ENCODE measurements around the gene EIF4E. TPM values are rescaled to one million over a fixed set of nuclear protein-coding genes. Genes with fewer than 3 reads are reported as not detected.

The EIF4E gene
- polyA plus RNA-seq, 1 donor (not counting 4 experiments of a cell fraction or from before 2014, with no cell fraction given): 150 TPM

GRCh38 chr4:98939438-98939837 lies 10.5 kb upstream of the EIF4E start:
- TF ChIP-seq EZH2 (IDR thresholded peaks at IDR 0.05; ENCODE audit: low read length): no peak
- TF ChIP-seq CTCF (optimal IDR thresholded peaks at IDR 0.05 in 1 of 3, IDR thresholded peaks at IDR 0.05 in 1 of 3, conservative IDR thresholded peaks at IDR 0.05 in 1 of 3; ENCODE audit: extremely low read depth in 1 of 3, insufficient read depth in 2 of 3, low read length in 3 of 3): no peak
- DNase-seq (ENCODE audit: low read depth, low spot score) (no peak), FAIRE-seq (no peak)
- no peak overlapping the region for H3K4me2 ChIP-seq (ENCODE audit: control insufficient read depth, extremely low read depth, insufficient read depth, low read depth, low read length)
- no peak overlapping the region for H3K27ac ChIP-seq (ENCODE audit: control insufficient read depth, insufficient read depth, low read length)
- H3K27me3 ChIP-seq (ENCODE audit: control insufficient read depth, extremely low read depth, insufficient read depth, low read length): no peaks in the 10 kb centered on the region
- no peaks in the 10 kb centered on the region for H3K9me1 ChIP-seq (ENCODE audit: control insufficient read depth, extremely low read depth, insufficient read depth, low read length)
- H4K20me1 ChIP-seq (ENCODE audit: control insufficient read depth, extremely low read depth, insufficient read depth, low read length): no peaks in the 10 kb centered on the region
- H3K4me3 ChIP-seq (ENCODE audit: control insufficient read depth in 2 of 3, extremely low read depth in 1 of 3, insufficient read depth in 2 of 3, low read depth in 1 of 3, low read length in 3 of 3): no peak overlapping the region
- H3K4me1 ChIP-seq (ENCODE audit: control insufficient read depth, extremely low read depth, insufficient read depth, low read length): peaks cover 11% of the 10 kb centered on the region
- H3K9me3 ChIP-seq (ENCODE audit: control insufficient read depth, low read depth, low read length): no peaks in the 10 kb centered on the region
- H3K36me3 ChIP-seq (ENCODE audit: control insufficient read depth in 2 of 2, extremely low read depth in 1 of 2, insufficient read depth in 2 of 2, low read length in 2 of 2): no peaks in the 10 kb centered on the region
- no peak overlapping the region for H3K9ac ChIP-seq (ENCODE audit: control insufficient read depth, extremely low read depth, insufficient read depth, low read length)
- H3K79me2 ChIP-seq (ENCODE audit: control insufficient read depth, insufficient read depth, low read length): no peaks in the 10 kb centered on the region
- H2AFZ ChIP-seq (ENCODE audit: control insufficient read depth, low read length): no peak overlapping the region
- dilution Hi-C loops (cut with MboI; ENCODE audit: extremely low pct_ligation_motif_present, low sequenced_read_pairs): no loop called here

DNA sequence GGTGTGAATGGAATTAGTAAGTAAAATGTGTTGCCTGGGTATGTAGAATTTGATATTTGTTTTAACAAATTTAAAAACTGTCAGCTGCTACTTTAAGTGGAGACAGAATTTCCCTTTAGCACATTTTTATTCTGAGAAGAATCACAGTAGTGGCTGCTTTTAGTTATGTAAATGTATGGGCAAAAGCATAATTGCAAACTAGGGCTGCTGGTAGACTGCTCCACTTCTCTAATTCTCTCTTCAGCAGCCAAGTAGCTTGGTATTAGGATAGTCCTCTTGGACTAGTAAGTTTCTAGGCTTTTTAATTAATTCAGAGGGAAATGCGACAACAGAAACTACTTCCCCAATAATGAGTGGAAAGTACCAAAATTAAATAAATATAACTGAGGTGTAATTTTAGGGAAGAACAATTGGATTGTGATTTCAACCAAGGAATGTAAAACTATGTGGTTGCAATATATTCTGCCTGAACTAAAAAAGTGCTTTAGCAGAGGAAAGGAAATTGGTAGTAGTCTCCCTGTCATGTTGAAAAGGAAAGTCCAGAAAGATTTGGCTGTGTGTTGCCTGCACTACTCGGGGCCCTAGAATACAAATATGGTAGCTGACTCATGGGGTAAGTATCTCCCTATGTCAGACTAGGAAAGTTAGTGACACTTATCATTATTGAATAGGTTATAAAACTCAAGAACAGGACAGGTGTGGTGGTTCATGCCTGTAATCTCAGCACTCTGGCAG lies 9.2 kb upstream of the EIF4E start:
- peak; percentile 57 for FAIRE-seq
- Histone ChIP-seq H3K9me1 (ENCODE audit: control insufficient read depth, extremely low read depth, insufficient read depth, low read length) (no peaks in the 10 kb centered on the region), H3K79me2 (ENCODE audit: control insufficient read depth, insufficient read depth, low read length) (no peaks in the 10 kb centered on the region), H3K4me3 (ENCODE audit: control insufficient read depth in 2 of 3, extremely low read depth in 1 of 3, insufficient read depth in 2 of 3, low read depth in 1 of 3, low read length in 3 of 3) (no peak overlapping the region), H3K9me3 (ENCODE audit: control insufficient read depth, low read depth, low read length) (no peaks in the 10 kb centered on the region), H3K36me3 (ENCODE audit: control insufficient read depth in 2 of 2, extremely low read depth in 1 of 2, insufficient read depth in 2 of 2, low read length in 2 of 2) (no peaks in the 10 kb centered on the region), H3K4me2 (ENCODE audit: control insufficient read depth, extremely low read depth, insufficient read depth, low read depth, low read length) (peak overlapping the region; percentile 33), H3K27ac (ENCODE audit: control insufficient read depth, insufficient read depth, low read length) (peak overlapping the region; percentile 37), H2AFZ (ENCODE audit: control insufficient read depth, low read length) (no peak overlapping the region), H3K9ac (ENCODE audit: control insufficient read depth, extremely low read depth, insufficient read depth, low read length) (no peak overlapping the region), H4K20me1 (ENCODE audit: control insufficient read depth, extremely low read depth, insufficient read depth, low read length) (no peaks in the 10 kb centered on the region), H3K4me1 (ENCODE audit: control insufficient read depth, extremely low read depth, insufficient read depth, low read length) (peaks cover 11% of the 10 kb centered on the region), H3K27me3 (ENCODE audit: control insufficient read depth, extremely low read depth, insufficient read depth, low read length) (no peaks in the 10 kb centered on the region)
- dilution Hi-C loops (cut with MboI; ENCODE audit: extremely low pct_ligation_motif_present, low sequenced_read_pairs): no loop called here
- no peak for TF ChIP-seq EZH2 (IDR thresholded peaks at IDR 0.05; ENCODE audit: low read length)
- TF ChIP-seq CTCF (optimal IDR thresholded peaks at IDR 0.05 in 1 of 3, IDR thresholded peaks at IDR 0.05 in 1 of 3, conservative IDR thresholded peaks at IDR 0.05 in 1 of 3; ENCODE audit: extremely low read depth in 1 of 3, insufficient read depth in 2 of 3, low read length in 3 of 3): no peak
- no peak for DNase-seq (ENCODE audit: low read depth, low spot score)
